AG10803 (cell line): ENCODE data around the gene LDB2.
A peak's percentile ranks its signal among the peaks of the same experiment; 100 is the strongest.
"Not testable (repeated sequence)": the region's sequence is repeated elsewhere in the genome, so short reads cannot be mapped to it uniquely, and the experiment has no call there.

Experiments used
- DNase-seq: peaks from one replicate; pipeline ENCODE4 v3.0.0; 2010; ENCODE audit warnings: low read depth
- H3K4me3 ChIP-seq: 2 replicates; pipeline ENCODE4 v1.5.1; 2011; ENCODE audit warnings: mild to moderate bottlenecking, low read length, control low read depth
- TF ChIP-seq, protein P1 (sequence below): conservative IDR thresholded peaks from 2 replicates; pipeline ENCODE4 v1.5.1; 2011; ENCODE audit warnings: mild to moderate bottlenecking, low read length, control low read depth, inconsistent platforms

The LDB2 gene

DNA sequence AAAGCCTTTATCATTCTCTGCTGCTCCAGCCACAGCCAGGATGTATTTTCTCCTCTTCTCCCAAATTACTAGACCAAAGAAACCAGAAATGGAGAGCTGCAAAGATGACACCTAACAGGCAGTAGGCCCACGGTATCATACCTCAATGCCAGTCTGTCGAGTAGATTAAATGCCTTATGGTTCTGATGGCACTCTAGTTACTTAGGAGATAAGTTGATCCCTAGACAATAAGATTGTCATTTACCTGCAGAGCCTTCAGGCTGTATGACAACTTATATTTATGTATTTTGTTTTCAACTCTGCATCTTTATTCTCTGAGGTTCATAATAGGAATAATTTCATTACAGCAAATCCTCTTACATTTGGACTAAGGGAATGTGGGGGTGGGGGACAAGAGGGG lies 262.1 kb downstream of the LDB2 start:
- no peak overlapping the region for H3K4me3 ChIP-seq
- no peak for DNase-seq
- TF ChIP-seq, protein P1, sequence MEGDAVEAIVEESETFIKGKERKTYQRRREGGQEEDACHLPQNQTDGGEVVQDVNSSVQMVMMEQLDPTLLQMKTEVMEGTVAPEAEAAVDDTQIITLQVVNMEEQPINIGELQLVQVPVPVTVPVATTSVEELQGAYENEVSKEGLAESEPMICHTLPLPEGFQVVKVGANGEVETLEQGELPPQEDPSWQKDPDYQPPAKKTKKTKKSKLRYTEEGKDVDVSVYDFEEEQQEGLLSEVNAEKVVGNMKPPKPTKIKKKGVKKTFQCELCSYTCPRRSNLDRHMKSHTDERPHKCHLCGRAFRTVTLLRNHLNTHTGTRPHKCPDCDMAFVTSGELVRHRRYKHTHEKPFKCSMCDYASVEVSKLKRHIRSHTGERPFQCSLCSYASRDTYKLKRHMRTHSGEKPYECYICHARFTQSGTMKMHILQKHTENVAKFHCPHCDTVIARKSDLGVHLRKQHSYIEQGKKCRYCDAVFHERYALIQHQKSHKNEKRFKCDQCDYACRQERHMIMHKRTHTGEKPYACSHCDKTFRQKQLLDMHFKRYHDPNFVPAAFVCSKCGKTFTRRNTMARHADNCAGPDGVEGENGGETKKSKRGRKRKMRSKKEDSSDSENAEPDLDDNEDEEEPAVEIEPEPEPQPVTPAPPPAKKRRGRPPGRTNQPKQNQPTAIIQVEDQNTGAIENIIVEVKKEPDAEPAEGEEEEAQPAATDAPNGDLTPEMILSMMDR: no peak

DNA sequence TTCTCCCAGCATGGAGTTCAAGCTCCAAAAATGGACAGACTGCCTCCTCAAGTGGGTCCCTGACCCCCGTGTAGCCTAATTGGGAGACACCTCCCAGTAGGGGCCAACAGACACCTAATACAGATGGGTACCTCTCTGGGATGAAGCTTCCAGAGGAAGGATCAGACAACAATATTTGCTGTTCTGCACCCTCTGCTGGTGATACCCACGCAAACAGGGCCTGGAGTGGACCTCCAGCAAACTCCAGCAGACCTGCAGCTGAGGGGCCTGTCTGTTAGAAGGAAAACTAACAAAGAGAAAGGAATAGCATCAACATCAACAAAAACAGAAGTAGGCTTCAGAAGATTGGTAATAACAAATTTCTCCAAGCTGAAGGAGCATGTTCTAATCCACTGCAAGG lies 269.2 kb downstream of the LDB2 start:
- not testable (repeated sequence) for DNase-seq, H3K4me3 ChIP-seq

DNA sequence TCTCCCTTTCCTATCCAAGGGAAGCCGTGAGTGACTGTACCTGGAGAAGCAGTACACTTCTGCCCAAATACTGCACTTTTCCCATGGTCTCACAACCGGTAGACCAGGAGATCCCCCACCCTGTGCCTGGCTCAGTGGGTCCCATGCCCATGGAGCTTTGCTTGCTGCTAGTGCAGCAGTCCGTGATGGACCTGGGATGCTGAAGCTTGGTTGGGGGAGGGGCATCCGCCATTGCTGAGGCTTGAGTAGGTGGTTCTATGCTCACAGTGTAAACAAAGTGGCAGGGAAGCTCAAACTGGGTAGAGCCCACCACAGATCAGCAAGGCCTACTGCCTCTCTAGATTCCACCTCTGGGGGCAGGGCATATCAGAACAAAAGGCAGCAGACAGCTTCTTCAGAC lies 269.6 kb downstream of the LDB2 start:
- H3K4me3 ChIP-seq, DNase-seq: not testable (repeated sequence)

DNA sequence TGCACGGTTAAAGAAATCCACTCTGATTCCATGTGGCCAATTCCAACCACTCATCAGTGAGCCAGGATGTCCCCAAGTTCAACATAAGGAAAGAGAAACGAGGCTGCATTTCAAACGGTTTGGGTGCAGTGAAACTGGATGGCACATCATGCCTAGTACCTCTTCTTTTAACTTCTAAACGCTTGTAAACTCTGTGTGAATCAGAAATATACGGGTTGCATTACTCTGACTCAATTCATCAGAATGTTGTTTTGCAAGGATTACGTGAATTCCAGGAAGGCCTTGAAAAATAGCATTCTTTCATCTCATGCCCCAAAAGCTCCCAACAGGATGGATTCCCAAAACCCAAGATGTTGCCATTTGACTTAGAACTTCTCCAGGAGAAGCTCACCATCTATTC lies 270.4 kb downstream of the LDB2 start:
- TF ChIP-seq, protein P1: no peak
- DNase-seq: peak; percentile 97
- H3K4me3 ChIP-seq: peak overlapping the region; percentile 33

DNA sequence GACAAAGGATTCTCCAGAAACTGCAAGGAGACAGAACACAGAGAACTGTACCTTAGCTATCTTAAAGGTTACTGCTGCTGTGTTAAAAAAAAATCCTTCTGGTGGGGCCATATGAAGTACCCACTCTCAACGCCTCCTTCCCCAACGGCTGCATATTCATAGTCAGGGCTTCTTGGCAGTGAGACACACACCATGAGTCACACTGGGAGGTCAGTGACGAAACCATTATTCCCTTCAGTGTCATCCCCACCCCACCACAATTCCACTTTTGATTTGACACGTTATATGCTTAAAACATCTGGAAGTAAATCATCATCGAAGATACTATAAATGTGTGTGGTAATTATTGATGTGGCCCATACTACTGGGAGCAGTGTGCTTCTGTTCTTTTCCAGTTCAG lies 271.5 kb downstream of the LDB2 start:
- no peak overlapping the region for H3K4me3 ChIP-seq
- peak; percentile 94 for DNase-seq
- TF ChIP-seq, protein P1: no peak

DNA sequence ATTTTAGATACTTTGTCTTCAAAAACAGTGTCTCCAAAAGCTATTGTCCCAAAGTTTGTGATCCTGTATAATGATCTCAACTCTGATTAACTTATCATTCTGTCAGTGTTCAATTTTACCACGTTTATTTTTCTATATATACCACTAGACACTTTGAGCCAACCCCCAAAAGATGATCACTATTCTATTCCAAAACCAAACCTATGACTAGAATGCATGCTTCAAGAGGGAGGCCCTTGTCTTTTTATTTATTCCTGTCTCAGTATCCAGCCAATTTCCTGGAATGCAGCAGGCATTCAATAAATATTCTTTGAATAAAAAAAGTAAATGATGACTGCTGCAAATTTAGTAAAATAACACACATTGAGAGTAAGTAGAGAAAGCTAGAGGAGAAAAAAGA lies 275.6 kb downstream of the LDB2 start:
- no peak overlapping the region for H3K4me3 ChIP-seq
- DNase-seq: no peak
- TF ChIP-seq, protein P1: no peak

DNA sequence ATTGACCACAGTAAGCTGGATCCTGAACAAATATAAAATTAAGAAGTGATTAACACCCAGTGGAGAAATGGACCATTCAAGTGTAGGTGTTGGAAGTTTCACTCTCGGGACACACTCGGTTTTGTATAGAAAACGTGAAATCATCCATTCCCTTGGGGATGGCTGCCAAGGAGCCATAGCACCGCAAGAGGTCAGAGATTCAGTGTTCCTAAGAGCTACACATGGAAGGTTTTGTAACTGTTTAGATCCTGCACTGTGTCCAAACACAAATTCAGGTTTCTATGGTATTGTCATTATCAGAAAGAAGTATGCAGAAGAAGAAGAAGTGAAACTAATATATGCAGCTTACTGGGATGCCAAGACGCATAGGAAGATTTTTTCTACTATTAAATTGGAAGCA lies 281.0 kb downstream of the LDB2 start:
- DNase-seq: peak; percentile 75
- peak overlapping the region; percentile 32 for H3K4me3 ChIP-seq
- TF ChIP-seq, protein P1: peak; percentile 30

DNA sequence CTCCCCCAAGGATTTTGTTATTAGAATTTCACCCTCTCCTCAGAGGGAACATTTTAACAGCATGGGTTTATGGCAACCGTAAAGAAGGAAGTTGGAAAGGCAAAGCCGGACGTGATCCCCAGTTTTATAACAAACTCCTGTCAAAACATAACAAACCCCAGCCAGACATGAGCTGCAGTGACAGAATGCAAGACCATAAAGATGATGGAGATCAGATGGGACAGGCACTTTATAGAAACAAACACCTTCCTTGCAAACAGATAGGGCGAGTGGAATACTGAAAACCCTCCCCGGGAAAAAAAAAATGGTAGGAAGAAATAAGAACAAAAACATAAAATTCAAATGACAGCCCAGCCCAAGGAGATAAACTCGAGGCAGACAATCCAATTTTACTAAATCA lies 281.4 kb downstream of the LDB2 start:
- TF ChIP-seq, protein P1: no peak
- peak overlapping the region; percentile 32 for H3K4me3 ChIP-seq
- no peak for DNase-seq
